NCI-H2196 treated with DMSO at 0.1 percent for 48 hours (cell line): ENCODE results near the gene SHLD2.
"Not testable (repeated sequence)": the region's sequence is repeated elsewhere in the genome, so short reads cannot be mapped to it uniquely, and the experiment has no call there.

ENCODE experiments used
- DNase-seq: peaks from one replicate; lab custom pipeline; 2025; ENCODE audit not compliant: unreplicated experiment; lab: John Stamatoyannopoulos, UW

SHLD2 gene

DNA sequence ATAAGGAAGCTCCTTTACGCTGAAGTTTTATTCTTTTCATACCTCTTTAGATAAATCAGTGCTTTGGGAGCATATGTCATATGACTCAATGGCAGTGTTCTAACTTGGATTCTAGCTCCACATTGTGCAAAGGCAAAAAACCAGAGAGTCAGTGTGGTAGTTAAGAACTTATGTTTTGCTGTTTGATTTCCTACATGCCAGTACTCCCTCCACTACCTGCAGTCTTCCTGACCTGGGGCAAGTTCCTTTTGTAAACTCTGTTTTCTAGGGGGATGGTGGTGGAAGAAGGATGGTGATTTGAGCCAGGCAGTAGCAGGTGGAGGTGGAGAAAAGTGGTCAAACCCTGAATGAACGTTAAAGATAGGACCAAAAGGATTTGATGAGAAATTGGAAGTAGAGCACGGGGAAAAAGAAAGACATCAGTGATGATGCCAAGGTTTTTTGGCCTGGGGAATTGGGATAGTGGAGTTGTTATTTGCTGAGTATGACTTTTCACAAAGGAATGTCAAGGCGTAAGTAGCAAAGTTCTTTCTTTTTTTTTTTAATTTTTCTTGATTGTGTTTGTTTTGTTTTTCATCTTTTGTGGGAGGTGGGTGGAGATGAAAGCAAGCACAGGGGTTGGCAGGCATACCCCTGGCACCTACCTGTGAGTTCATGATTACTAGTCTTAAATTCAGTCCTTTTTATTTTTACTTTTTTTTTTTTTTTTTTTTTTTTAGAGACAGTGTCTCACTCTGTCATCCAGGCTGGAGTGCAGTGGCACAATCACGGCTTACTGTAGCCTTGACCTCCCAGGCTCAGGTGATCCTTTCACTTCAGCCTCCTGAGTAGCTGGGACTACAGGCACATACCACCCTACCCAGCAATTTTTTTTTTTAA is 47.5 kb downstream of the SHLD2 start:
- DNase-seq, result not testable (repeated sequence)

DNA sequence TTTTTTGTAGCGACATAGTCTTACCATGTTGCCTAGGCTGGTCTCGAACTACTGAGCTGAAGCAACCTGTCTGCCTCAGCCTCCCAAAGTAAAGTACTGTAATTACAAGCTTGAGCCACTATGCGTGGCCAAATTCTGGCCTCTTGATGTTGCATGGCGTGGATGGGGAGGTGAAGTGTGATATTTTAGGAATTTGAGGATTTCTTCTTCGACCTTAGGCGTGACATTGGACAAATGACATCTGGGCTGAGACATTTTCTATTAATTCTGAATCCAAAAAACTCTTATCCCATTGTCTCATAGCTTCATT is 48.1 kb downstream of the SHLD2 start:
- not testable (repeated sequence) for DNase-seq

GRCh38 chr10:87145598-87145997 is 50.6 kb downstream of the SHLD2 start:
- not testable (repeated sequence) for DNase-seq

- DNase-seq, result not testable (repeated sequence)
These were observed 54.1 kb downstream of the SHLD2 start for GRCh38 chr10:87149020-87149609.

DNA sequence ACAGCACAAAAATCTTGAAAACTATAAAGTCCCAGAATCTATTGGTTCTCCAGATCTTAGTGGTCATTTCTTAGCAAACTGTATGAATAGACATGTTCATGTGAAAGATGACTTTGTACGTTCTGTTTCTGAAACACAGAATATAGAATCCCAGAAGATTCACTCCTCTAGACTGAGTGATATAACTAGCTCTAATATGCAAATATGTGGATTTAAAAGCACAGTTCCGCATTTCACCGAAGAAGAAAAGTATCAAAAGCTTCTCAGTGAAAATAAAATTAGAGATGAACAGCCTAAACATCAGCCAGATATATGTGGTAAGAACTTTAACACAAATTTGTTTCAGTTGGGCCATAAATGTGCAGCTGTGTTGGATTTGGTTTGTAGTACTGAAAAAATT is 56.5 kb downstream of the SHLD2 start:
- DNase-seq, result not testable (repeated sequence)

DNA sequence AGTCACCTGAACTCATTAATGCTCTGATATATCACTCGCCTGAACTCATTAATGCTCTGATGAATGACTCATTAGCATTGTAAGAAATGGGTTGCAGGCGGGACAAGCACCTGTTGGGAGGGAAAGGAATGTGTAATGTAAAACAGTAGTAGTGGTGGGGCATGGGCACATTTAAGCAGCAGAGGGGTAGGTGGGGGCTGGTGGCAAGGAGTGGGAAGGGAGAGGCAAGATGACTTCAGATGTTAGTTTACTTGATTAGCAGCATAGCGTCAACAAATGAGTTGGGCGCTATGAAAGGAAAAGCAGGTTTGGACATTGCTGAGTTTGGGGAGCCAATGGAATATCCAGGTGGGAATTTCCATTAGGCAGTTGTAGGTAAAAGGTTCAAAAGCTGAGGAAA is 61.8 kb downstream of the SHLD2 start:
- not testable (repeated sequence) for DNase-seq

GRCh38 chr10:87157821-87158220 is 62.8 kb downstream of the SHLD2 start:
- not testable (repeated sequence) for DNase-seq

- not testable (repeated sequence) for DNase-seq
These were observed 67.8 kb downstream of the SHLD2 start for GRCh38 chr10:87162703-87163293.

DNA sequence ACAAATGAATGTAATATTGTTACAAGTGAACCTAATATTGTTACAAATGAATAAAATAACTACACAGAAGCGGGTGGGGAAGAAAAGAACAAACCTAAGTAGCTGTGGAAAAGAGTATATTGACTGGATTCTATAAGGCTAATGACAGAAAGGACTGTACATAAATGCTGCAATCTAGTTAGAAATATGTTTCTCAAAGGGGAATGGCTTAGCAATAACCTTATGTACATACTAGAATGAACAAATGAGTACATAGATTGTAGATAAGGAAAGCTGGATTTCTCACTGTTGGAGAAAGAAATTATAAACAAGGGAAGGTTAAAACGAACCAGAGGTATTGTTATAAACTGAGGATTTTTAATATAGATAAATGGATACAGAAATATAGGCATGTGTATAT is 68.4 kb downstream of the SHLD2 start:
- DNase-seq, result not testable (repeated sequence)

DNA sequence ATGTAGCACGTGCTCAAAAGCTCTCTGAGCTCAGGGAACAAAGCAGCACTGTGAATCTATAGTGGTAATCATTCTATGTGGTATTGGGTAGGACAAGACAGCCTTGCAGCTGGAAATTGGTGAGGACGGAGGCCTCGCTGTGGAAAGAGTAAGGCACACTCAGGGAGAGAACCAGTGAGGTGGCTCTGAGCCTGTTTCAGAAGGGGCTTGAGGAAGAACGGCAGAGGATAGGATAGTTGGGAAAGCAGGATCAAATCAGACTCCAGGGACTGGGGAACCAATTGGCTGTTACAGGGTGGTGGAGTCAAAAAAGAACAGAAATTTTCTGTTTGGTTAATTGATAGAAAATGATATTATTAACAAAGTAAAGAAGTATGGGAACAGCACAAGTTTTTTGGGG is 74.9 kb downstream of the SHLD2 start:
- not testable (repeated sequence) for DNase-seq

DNA sequence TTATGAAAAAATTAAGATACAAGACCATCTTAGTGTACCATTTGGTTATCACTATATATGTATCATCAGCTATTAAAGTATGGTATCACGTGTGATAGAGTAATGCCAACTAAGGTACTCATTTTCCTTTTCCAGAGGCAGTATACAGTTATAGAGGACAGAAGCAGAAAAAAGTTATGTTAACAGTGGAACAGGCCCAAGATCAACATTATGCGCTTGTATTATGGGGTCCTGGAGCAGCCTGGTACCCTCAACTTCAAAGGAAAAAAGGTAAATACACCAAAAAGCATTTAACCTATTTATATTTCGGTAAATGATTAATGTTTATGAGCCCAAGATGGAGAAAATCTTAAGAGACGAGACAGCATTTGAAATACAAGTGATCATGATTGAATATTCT is 75.7 kb downstream of the SHLD2 start:
- not testable (repeated sequence) for DNase-seq

GRCh38 chr10:87171670-87172069 is 76.7 kb downstream of the SHLD2 start:
- DNase-seq, result not testable (repeated sequence)

GRCh38 chr10:87172178-87172577 is 77.2 kb downstream of the SHLD2 start:
- not testable (repeated sequence) for DNase-seq

DNA sequence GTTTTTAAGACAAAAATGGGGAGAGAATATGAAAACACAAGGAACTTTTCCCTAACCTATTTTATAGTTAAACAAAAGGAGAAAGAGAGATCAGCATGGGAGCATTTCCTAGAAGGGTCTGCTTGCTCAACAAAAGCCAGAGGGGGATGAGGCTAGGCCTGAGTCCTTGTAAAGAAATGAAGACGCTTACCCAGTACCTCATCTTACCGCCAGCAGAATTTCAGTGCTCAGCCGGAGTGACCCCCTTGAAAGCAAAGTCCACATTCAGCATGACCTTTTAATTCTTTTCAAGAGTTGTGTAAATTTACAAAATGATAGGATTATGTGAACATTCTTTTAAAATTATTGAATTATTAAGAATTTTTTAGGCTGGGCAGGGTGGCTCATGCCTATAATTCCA is 82.6 kb downstream of the SHLD2 start:
- DNase-seq, result not testable (repeated sequence)

DNA sequence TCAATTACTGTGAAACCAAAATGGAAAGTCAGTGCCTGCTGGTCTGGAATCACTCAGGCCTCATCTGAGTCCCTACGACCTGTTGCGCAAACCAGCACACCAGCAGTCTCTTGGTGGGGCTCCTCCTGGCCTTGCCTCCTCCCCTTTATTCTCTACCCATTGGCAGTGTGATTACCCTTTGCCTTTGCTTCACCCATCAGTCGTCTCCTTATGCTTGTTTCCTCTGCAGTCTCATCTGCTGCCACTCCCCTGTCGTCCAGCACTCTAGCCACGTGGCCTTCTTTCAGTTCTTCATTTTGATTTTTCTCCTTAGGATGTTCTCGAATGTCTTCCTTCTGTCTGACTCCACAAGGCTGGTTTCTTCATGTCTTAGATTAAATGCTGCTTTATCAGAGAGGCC is 89.4 kb downstream of the SHLD2 start:
- not testable (repeated sequence) for DNase-seq

GRCh38 chr10:87186016-87186415 is 91.0 kb downstream of the SHLD2 start:
- DNase-seq, result not testable (repeated sequence)

DNA sequence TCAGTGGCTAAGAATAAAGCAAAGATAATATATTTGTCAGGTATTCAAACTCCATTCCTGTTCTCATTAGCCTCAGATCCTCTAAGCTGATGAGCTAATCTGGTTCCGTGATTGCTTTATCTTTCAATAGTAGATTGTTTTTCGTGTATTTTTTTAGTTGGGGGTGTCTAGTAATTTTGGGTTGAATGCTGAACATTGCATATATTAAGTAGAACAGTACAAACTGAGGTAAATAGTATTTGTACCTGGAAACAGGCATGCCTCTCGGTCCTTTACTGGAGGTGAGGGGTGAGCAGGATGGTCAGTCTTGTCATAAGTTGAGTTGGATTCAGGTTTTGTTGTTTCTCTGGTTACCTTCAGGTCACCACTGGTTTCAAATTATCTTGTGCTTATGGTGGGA is 92.6 kb downstream of the SHLD2 start:
- DNase-seq, result not testable (repeated sequence)

DNA sequence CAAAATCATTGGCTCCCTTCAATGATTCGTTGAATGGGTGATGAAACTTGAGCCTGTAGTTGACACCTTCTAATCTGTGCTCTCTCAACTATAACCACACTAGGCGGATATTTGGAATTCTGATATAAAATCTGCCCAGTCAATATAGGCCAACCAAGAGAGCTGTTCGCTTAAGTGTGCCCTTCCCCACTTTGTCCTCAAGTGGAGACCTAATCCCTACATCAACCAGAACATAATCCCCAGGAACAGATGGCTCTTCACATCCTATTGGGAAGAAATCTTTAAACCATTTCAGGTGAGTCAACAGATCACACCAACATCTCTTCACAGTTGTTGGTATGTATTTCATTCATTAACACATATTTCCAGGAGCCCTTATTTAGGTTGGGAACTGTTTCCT is 96.8 kb downstream of the SHLD2 start:
- DNase-seq, result not testable (repeated sequence)

- DNase-seq, result not testable (repeated sequence)
These were observed 105.9 kb downstream of the SHLD2 start for GRCh38 chr10:87200924-87201323.

DNA sequence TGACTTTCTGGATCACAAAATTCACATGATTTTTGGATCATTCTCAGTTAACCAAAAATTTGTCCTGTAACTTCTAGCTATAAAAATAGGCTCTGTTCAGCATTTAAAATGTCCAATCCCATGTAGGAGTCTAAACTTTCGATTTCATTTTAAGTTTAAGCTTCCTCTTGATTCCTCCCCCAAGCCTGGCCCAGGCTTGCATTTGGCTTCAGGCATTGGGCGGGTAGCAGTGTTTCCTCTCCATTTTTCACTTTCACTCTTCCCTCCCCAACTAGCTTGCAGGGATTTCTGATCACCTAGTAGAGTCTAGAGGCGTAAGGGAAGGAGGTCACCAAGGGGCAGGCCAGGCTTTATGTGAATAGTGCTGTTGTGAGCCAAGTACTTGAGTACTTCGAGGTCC is 109.8 kb downstream of the SHLD2 start:
- not testable (repeated sequence) for DNase-seq

DNA sequence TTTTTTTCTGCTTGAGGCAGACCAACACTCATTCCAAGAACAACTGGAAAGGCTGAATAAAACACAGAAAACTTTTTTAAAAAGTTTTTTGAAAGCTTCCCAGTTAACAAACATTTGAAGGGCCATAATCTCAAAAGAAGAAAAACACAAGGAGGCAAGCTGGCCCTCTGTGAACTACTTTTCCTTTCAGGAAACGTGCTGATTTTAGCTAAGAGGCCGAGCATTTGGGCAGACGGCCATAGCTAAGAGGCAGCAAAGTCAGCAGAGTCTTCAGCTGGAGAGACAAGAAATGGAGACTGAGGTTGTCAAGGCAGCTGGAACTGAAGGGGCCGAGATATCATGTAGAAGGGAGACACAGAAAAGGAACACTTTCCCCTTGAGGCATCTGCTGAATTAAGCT is 111.9 kb downstream of the SHLD2 start:
- DNase-seq, result not testable (repeated sequence)

DNA sequence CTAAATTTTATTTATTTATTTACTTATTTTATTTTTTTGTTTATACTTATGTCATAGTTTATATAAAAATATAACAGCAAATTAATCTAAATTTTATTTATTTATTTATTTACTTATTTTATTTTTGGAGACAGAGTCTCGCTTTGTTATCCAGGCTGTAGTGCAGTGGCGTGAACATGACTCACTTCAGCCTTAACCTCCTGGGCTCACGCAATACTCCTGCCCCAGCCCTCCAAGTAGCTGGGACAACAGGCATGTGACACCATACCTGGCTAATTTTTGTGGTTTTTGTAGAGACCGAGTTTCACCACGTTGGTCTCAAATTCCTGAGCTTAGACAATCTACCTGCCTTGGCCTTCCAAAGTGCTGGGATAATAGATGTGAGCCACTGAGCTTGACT is 115.3 kb downstream of the SHLD2 start:
- DNase-seq, result not testable (repeated sequence)
